Naive thymus-derived CD4-positive, alpha-beta T cell (primary cell): ENCODE results near the gene CLCA4. TPM values are rescaled to one million over a fixed set of nuclear protein-coding genes. Genes with fewer than 3 reads are reported as not detected.
"Not testable (repeated sequence)": the region's sequence is repeated elsewhere in the genome, so short reads cannot be mapped to it uniquely, and the experiment has no call there.

ENCODE experiments used
- ATAC-seq: fragments of 150-1000 bp; cut with Tn5 transposase; 2 replicates; pipeline ENCODE4 v1.10.0; 2021; ENCODE audit warnings: mild to moderate bottlenecking, moderate library complexity
- CTCF ChIA-PET: fragments of 350-600 bp; sonication (Branson Sonifier 250); formaldehyde crosslinking; loops from one replicate; lab custom pipeline; 2021; ENCODE audit warnings: antibody characterized with exemption; lab: Charles Lee
- POLR2A ChIA-PET: fragments of 350-600 bp; sonication (Branson Sonifier 250); formaldehyde crosslinking; loops from one replicate; lab custom pipeline; 2021; ENCODE audit warnings: antibody characterized with exemption, inconsistent platforms; lab: Charles Lee
- DNase-seq, 9 donors: peaks; one replicate each; pipeline versions ENCODE4 v3.0.0 to v3.0.0-alpha.2; 2020 to 2022; ENCODE audit warnings: mixed read lengths in 1 of 9
- H3K27ac ChIP-seq: one replicate; pipeline ENCODE4 v1.7.0; 2013; ENCODE audit warnings: mild to moderate bottlenecking, low read depth, low read length, moderate library complexity
- H3K27me3 ChIP-seq, 2 donors: one replicate each; pipeline ENCODE4 v1.7.0; 2013; ENCODE audit warnings: low read length in 2 of 2, mild to moderate bottlenecking in 2 of 2, moderate library complexity in 2 of 2; ENCODE audit not compliant: control insufficient read depth in 2 of 2, insufficient read depth in 2 of 2
- H3K36me3 ChIP-seq, 3 experiments: 1 replicate in 2 of 3; 2 replicates in 1 of 3; pipeline ENCODE4 v1.7.0; 2013; ENCODE audit warnings: low read length in 3 of 3, mild to moderate bottlenecking in 3 of 3, moderate library complexity in 1 of 3; ENCODE audit not compliant: insufficient read depth in 3 of 3, control insufficient read depth in 2 of 3
- H3K4me1 ChIP-seq, 2 donors: one replicate each; pipeline ENCODE4 v1.7.0; 2013; ENCODE audit warnings: low read length in 2 of 2, mild to moderate bottlenecking in 2 of 2, moderate library complexity in 1 of 2; ENCODE audit not compliant: control insufficient read depth in 2 of 2, insufficient read depth in 2 of 2
- H3K4me3 ChIP-seq: 2 replicates; pipeline ENCODE4 v1.7.0; 2013; ENCODE audit warnings: mild to moderate bottlenecking, low read length
- H3K9me3 ChIP-seq, 3 experiments: 1 replicate in 2 of 3; 2 replicates in 1 of 3; pipeline ENCODE4 v1.7.0; 2013; ENCODE audit warnings: low read length in 3 of 3; ENCODE audit not compliant: control insufficient read depth in 2 of 3
- H3K27ac Mint-ChIP-seq, 9 donors: one replicate each; pipeline ENCODE4 v1.8.0; 2020 to 2022; ENCODE audit warnings: mixed read lengths in 9 of 9, mild to moderate bottlenecking in 8 of 9, moderate library complexity in 5 of 9, inconsistent platforms in 2 of 9
- H3K27me3 Mint-ChIP-seq, 5 donors: one replicate each; pipeline ENCODE4 v1.8.0; 2021 to 2022; ENCODE audit warnings: mixed read lengths in 5 of 5, mild to moderate bottlenecking in 1 of 5
- H3K36me3 Mint-ChIP-seq, 5 donors: one replicate each; pipeline ENCODE4 v1.8.0; 2020 to 2022; ENCODE audit warnings: mixed read lengths in 5 of 5, mild to moderate bottlenecking in 3 of 5, inconsistent platforms in 1 of 5
- H3K4me1 Mint-ChIP-seq, 7 donors: one replicate each; pipeline ENCODE4 v1.8.0; 2020 to 2022; ENCODE audit warnings: mixed read lengths in 7 of 7, mild to moderate bottlenecking in 3 of 7, inconsistent platforms in 1 of 7
- H3K4me3 Mint-ChIP-seq, 10 donors: one replicate each; pipeline ENCODE4 v1.8.0; 2020 to 2022; ENCODE audit warnings: mild to moderate bottlenecking in 10 of 10, mixed read lengths in 10 of 10, moderate library complexity in 6 of 10, inconsistent platforms in 2 of 10
- H3K9me3 Mint-ChIP-seq, 11 donors: one replicate each; pipeline ENCODE4 v1.8.0; 2020 to 2022; ENCODE audit warnings: mixed read lengths in 11 of 11, mild to moderate bottlenecking in 4 of 11, inconsistent platforms in 1 of 11, moderate library complexity in 1 of 11
- intact Hi-C, 2 donors: fragments of 100-400 bp; cut with micrococcal nuclease; formaldehyde crosslinking; loops; one replicate each; pipeline ENCODE4 v1.15.1; 2023
- polyA plus RNA-seq, 2 donors: library from polyadenylated mRNA; unstranded; fragments of 300-500 nt; fragmentation: Illumina TruSeq; gene quantifications; one replicate each; pipeline ENCODE4 v1.2.3, GENCODE V29; 2021
- total RNA-seq, 6 experiments: library from RNA in 5 of 6; stranded (reverse) in 5 of 6; gene quantifications; 1 replicate in 5 of 6; 2 replicates in 1 of 6; pipeline ENCODE4 v1.2.3 and lab custom pipeline; 2021 to 2026

Gene CLCA4
- total and polyA plus RNA-seq, 7 experiments from 2014 or later, result not detected

- DNase-seq (no peak), ATAC-seq (no peak)
- Mint-ChIP-seq H3K9me3 (no peaks in the 10 kb centered on the region), H3K36me3 (no peaks in the 10 kb centered on the region), H3K4me3 (no peak overlapping the region), H3K27me3 (peaks cover 0 to 9% (median 4%) of the 10 kb centered on the region in 5 donors), H3K27ac (no peak overlapping the region), H3K4me1 (no peaks in the 10 kb centered on the region)
- H3K27ac ChIP-seq, result no peak overlapping the region
- no peaks in the 10 kb centered on the region for H3K9me3 ChIP-seq
- no peaks in the 10 kb centered on the region for H3K36me3 ChIP-seq
- no peaks in the 10 kb centered on the region for H3K4me1 ChIP-seq
- H3K4me3 ChIP-seq, result no peak overlapping the region
- CTCF ChIA-PET, result no interaction called here
- POLR2A ChIA-PET, result no interaction called here
- no peaks in the 10 kb centered on the region for H3K27me3 ChIP-seq
- intact Hi-C loops, result no loop called here
Measured at GRCh38 chr1:86583593-86583992, 36.7 kb downstream of the CLCA4 start.

GRCh38 chr1:86594284-86594770 lies 47.4 kb downstream of the CLCA4 start:
- intact Hi-C loops, result no loop called here
- H3K27me3 ChIP-seq, result no peaks in the 10 kb centered on the region
- H3K36me3 ChIP-seq, result no peaks in the 10 kb centered on the region
- no peaks in the 10 kb centered on the region for H3K4me1 ChIP-seq
- H3K27ac ChIP-seq, result no peak overlapping the region
- CTCF ChIA-PET, result no interaction called here
- POLR2A ChIA-PET, result no interaction called here
- Mint-ChIP-seq H3K27ac (no peak overlapping the region), H3K4me3 (no peak overlapping the region), H3K27me3 (peaks cover 0 to 33% (median 12%) of the 10 kb centered on the region in 5 donors), H3K4me1 (no peaks in the 10 kb centered on the region), H3K9me3 (peaks cover 0 to 54% (median 14%) of the 10 kb centered on the region in 11 donors), H3K36me3 (peaks cover 0 to 6% (median 0%) of the 10 kb centered on the region in 5 donors)
- peaks cover 0 to 21% (median 0%) of the 10 kb centered on the region in 3 experiments for H3K9me3 ChIP-seq
- H3K4me3 ChIP-seq, result no peak overlapping the region
- DNase-seq (no peak), ATAC-seq (no peak)

- H3K27ac Mint-ChIP-seq, result no peak overlapping the region
Measured at GRCh38 chr1:86596224-86596623, 49.3 kb downstream of the CLCA4 start.

GRCh38 chr1:86596741-86597290 lies 49.9 kb downstream of the CLCA4 start:
- H3K27ac ChIP-seq, result no peak overlapping the region
- DNase-seq, result no peak
- intact Hi-C loops, result no loop called here
- peaks cover 0 to 20% (median 3%) of the 10 kb centered on the region in 5 donors for H3K27me3 Mint-ChIP-seq
- ChIA-PET POLR2A (interaction anchor here (0.5 kb wide), 1 partner anchor 22 kb away, joined by 3 read pairs; no protein-coding TSS in a partner anchor), CTCF (no interaction called here)
- H3K4me1 ChIP-seq, result no peaks in the 10 kb centered on the region
- no peak overlapping the region for H3K4me3 Mint-ChIP-seq
- no peak overlapping the region for H3K4me3 ChIP-seq
- peaks cover 0 to 21% (median 0%) of the 10 kb centered on the region in 3 experiments for H3K9me3 ChIP-seq
- peaks cover 0 to 6% (median 0%) of the 10 kb centered on the region in 5 donors for H3K36me3 Mint-ChIP-seq
- H3K4me1 Mint-ChIP-seq, result no peaks in the 10 kb centered on the region
- H3K9me3 Mint-ChIP-seq, result peaks cover 0 to 63% (median 22%) of the 10 kb centered on the region in 11 donors
- no peaks in the 10 kb centered on the region for H3K36me3 ChIP-seq
- no peak for ATAC-seq
- no peaks in the 10 kb centered on the region for H3K27me3 ChIP-seq
- H3K27ac Mint-ChIP-seq, result no peak overlapping the region

More at GRCh38 chr1:86596224-86596623, 49.3 kb downstream of the CLCA4 start:
- DNase-seq, result no peak
- H3K36me3 ChIP-seq, result no peaks in the 10 kb centered on the region
- Mint-ChIP-seq H3K9me3 (peaks cover 0 to 60% (median 21%) of the 10 kb centered on the region in 11 donors), H3K27me3 (peaks cover 0 to 20% (median 5%) of the 10 kb centered on the region in 5 donors), H3K4me1 (no peaks in the 10 kb centered on the region), H3K36me3 (peaks cover 0 to 6% (median 0%) of the 10 kb centered on the region in 5 donors), H3K4me3 (no peak overlapping the region)
- H3K4me1 ChIP-seq, result no peaks in the 10 kb centered on the region
- ChIA-PET CTCF (no interaction called here), POLR2A (interaction anchor here (0.5 kb wide), 1 partner anchor 22 kb away, joined by 3 read pairs; no protein-coding TSS in a partner anchor)
- intact Hi-C loops, result no loop called here
- H3K9me3 ChIP-seq, result peaks cover 0 to 21% (median 0%) of the 10 kb centered on the region in 3 experiments
- no peaks in the 10 kb centered on the region for H3K27me3 ChIP-seq
- ATAC-seq, result no peak
- no peak overlapping the region for H3K4me3 ChIP-seq
- no peak overlapping the region for H3K27ac ChIP-seq

GRCh38 chr1:86606080-86606479 lies 59.2 kb downstream of the CLCA4 start:
- H3K4me1 Mint-ChIP-seq, H3K27me3 ChIP-seq, POLR2A ChIA-PET, H3K27ac Mint-ChIP-seq, H3K36me3 ChIP-seq, H3K9me3 ChIP-seq, H3K4me3 Mint-ChIP-seq, H3K4me3 ChIP-seq, DNase-seq, intact Hi-C loops, CTCF ChIA-PET, ATAC-seq, H3K4me1 ChIP-seq, H3K36me3 Mint-ChIP-seq, H3K27ac ChIP-seq: not testable (repeated sequence)
- peaks cover 0 to 17% (median 5%) of the 10 kb centered on the region in 5 donors for H3K27me3 Mint-ChIP-seq
- H3K9me3 Mint-ChIP-seq, result peaks cover 0 to 62% (median 14%) of the 10 kb centered on the region in 11 donors

- Histone ChIP-seq H3K27ac (no peak overlapping the region), H3K27me3 (no peaks in the 10 kb centered on the region), H3K4me3 (no peak overlapping the region), H3K9me3 (peaks cover 0 to 7% (median 0%) of the 10 kb centered on the region in 3 experiments), H3K4me1 (no peaks in the 10 kb centered on the region), H3K36me3 (no peaks in the 10 kb centered on the region)
- Mint-ChIP-seq H3K4me3 (no peak overlapping the region), H3K9me3 (peaks cover 0 to 39% (median 13%) of the 10 kb centered on the region in 11 donors), H3K36me3 (peaks cover 0 to 8% (median 0%) of the 10 kb centered on the region in 5 donors), H3K27me3 (peaks cover 0 to 13% (median 10%) of the 10 kb centered on the region in 5 donors), H3K27ac (no peak overlapping the region), H3K4me1 (peaks cover 0 to 5% (median 0%) of the 10 kb centered on the region in 7 donors)
- POLR2A ChIA-PET, result no interaction called here
- ATAC-seq (no peak), DNase-seq (no peak)
- CTCF ChIA-PET, result no interaction called here
- intact Hi-C loops, result no loop called here
Measured at GRCh38 chr1:86616433-86616832, 69.6 kb downstream of the CLCA4 start.
